Stimulated activated CD8-positive, alpha-beta memory T cell treated with anti-CD3 and anti-CD28 coated beads, Interleukin-2, amount 100 ng/mL, for 48 hours (primary cell): ENCODE data around the gene TTC12.

Source experiments
- DNase-seq, 2 donors: peaks; one replicate each; pipeline ENCODE4 v3.0.0-alpha.2; 2020; ENCODE audit warnings: low read depth in 2 of 2

The TTC12 gene

DNA sequence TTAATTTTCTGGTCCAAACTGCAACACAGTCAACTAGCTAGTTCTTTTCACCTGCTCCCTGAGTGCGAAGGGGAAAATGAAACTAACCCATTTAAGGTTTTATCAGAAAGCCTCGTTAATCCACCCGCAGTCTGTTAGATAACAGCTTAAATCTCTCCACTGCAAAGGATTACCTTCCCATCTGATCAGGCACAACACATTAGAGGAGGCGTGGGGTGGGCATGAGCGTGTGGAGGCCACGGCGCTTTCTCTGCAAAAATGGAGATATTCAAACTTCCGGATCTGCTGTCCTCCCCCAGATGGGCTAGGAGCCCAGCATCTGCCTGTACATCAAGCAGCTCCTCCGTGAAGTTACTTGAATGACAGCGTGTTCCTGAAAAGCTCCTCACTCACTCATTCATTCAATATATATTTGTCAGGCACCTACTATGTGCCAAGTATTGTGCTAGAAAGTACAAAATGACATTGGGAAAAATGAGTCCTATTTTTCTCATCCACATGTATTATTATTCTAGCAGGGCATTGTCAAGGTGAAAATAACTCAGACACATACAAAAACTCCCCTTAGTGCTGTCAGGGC, 59.7 kb downstream of the TTC12 start:
- no peak for DNase-seq

- no peak for DNase-seq
These were observed 61.0 kb downstream of the TTC12 start for GRCh38 chr11:113375402-113375801.

DNA sequence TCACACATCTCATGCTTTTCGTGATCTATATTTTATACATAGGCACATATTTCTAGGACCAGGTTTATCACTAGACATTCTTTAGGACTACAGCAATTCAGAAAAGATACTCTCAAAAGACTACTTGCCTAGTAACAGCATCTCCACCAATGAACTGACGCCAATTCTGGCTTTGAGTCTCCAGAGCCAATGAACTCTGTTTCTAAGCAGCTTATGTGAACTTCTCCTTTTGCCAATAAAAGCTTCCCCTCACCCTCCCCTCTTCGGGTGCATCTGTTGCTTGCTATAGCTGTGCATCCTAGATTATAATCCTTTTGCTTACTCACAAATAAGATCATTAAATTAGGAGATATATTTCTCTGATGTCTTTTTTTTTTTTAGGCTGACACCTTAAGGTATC, 61.8 kb downstream of the TTC12 start:
- DNase-seq: no peak

DNA sequence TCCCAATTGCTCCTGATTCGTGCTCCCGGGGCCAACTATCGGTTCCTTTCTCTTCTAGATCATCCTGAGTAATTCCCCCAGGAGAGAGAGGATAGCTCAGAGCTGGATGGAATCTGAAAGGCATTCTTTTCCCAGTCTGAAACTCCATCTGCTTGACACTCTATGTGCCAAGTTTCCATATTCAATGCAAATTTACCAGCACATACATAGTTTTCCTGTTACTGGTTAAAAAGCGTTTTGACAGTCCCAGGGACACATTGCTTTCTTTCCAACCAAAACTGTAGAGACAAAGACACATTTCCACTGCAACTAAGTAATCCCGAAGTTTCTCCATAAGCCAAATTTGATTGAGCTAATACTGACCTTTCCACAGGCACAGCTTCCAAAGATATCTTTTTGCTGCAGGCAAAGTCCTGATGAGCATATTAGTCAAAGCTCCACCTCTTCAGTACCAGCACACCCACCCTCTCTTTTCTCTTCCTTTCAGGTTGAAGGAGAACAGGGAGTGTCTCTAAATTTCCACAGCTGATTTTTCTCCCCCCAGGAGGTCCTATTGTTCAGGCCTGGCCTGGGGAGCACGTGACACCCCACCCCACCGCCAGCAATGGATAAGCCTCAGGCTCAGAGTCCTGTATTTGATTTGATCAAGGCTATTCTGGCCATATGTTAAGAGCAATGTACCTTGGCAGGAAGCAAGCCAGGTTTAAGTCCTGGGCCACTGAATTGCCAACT, 63.5 kb downstream of the TTC12 start:
- no peak for DNase-seq

DNA sequence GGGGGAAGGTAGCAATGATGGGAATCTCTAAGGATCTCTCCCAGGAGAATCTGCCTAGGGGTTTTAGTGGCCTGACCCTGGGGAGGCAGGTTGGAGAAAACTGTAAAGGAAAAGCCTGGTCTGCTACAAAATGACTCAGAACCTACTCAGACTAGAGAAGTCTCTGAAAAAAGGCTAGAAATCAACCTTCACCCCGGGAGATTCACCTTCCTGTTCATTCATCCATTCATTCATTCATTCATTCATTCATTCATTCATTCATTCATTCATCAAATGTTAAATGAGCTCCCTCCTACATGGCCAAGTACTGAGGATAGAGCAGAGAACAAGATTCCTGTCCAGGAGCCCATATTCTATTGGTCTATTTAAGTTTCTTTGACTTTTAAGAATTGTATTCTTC, 64.3 kb downstream of the TTC12 start:
- DNase-seq: no peak

GRCh38 chr11:113382121-113382520, 67.7 kb downstream of the TTC12 start:
- DNase-seq: no peak

- no peak for DNase-seq
These were observed 70.2 kb downstream of the TTC12 start for GRCh38 chr11:113384551-113384950.

DNA sequence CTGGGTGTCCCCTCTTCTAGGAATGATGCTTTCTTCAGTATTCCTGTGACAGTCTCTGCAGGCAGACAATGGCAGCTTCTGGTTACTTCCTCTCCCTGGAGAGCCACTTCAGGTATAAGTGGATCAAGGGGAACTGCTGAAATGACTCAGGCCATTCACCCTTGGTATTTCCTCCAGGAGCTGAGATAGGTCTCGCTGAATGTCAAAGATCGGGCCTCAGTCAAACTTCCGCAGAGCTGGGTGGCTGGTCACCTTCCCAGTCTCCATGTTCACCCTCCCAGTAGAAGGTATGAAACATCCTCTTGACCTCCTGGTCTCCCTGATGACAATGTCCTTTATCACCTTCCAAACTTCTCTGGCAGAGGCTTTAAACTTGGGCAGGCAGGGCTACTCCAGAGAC, 71.4 kb downstream of the TTC12 start:
- DNase-seq: no peak

- DNase-seq: no peak
These were observed 72.5 kb downstream of the TTC12 start for GRCh38 chr11:113386866-113387265.

- DNase-seq: no peak
These were observed 73.3 kb downstream of the TTC12 start, which contains the start of gene ANKK1 for GRCh38 chr11:113387605-113388211. ANKK1 (plus strand) TSS chr11:113387779; CDS start chr11:113387885, 106 bp downstream.

DNA sequence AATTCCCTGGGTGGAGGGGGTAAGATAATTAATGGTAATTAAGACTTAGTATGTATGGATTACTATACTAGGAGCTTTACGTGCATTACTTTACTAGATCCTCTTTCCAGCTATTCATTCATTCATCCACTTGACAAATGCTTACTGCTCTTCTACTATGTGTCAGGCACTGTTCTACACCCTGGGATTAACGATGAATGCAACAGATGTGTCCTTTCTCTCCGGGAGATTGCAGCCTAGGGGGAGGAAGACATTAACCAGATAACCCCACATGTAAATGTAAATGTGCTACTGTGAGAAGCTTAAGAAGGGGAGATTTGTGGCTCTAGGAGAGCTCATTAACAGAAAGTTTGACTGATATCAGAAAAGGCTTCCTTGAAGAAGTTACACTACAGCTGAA, 74.9 kb downstream of the TTC12 start:
- no peak for DNase-seq

DNA sequence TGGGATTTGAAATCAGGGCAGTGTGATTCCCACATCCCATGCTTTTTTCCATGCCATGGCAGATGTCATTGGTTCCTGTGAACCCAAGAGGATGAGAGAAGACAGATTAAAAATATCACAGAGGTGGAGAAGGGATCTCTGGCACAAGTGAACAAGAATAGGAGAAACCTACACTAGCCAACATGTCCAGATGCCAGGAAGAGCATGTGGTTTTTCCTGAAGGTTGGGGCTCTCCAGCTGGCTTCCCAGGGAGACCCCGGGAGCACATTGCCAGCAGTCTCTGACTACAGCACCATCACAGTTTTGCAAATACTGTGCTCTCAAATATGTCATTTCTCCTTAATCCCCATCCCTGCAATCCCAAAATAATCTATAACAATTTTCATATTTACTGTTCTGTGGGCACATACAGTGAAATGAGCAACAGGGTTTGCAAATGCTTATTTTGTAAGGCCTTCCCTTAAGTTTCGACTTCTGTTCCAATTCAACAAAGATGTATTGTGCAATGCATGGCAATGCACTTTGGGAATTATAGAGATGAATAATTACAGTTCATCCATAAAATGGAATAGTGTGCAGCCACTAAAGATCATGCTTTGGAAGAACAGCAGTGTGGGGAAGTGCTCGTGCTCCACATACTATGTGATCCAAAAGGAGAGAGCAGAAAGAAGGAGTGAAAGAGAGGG, 78.0 kb downstream of the TTC12 start:
- no peak for DNase-seq

DNA sequence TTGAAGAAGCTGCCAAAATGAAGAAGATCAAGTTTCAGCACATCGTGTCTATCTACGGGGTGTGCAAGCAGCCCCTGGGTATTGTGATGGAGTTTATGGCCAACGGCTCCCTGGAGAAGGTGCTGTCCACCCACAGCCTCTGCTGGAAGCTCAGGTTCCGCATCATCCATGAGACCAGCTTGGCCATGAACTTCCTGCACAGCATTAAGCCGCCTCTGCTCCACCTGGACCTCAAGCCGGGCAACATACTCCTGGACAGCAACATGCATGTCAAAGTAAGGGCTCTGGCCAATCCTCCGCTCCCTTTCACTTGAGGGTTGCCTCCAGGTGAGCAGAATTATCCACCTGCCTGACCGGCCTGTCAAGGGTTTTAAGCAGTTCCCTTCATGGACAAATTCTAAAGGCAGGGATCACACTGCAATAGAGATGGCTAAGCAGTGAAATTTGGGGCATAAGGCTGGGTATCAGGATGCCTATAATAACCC, 79.2 kb downstream of the TTC12 start:
- no peak for DNase-seq

GRCh38 chr11:113394919-113395318, 80.5 kb downstream of the TTC12 start:
- DNase-seq: no peak

DNA sequence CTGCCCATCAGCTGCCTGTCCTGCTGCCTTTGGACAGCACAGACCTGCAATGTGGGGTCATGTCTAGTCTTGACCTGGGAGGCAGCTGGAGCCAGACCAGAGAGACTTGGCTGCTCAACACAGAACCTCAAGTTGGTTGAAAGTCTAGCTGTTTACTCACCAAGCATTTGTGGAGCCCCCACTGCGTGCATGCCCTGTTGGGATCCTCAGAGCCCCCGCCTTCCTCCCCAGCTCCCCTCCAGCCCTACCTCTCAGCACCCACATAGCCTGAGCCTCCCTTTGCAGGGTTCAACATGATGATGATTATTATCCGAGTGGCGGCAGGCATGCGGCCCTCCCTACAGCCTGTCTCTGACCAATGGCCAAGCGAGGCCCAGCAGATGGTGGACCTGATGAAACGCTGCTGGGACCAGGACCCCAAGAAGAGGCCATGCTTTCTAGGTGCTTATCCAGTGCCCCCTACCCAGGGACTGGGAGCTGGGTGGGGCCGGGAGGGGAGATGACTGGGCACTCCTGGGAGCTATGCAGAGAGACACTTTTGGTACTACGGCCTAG, 81.5 kb downstream of the TTC12 start:
- no peak for DNase-seq

- no peak for DNase-seq
These were observed 82.3 kb downstream of the TTC12 start for GRCh38 chr11:113396690-113397089.

- no peak for DNase-seq
These were observed 82.8 kb downstream of the TTC12 start for GRCh38 chr11:113397212-113397611.

GRCh38 chr11:113397821-113398220, 83.4 kb downstream of the TTC12 start:
- DNase-seq: no peak

- DNase-seq: no peak
These were observed 84.5 kb downstream of the TTC12 start for GRCh38 chr11:113398669-113399430.

- no peak for DNase-seq
These were observed 86.3 kb downstream of the TTC12 start for GRCh38 chr11:113400631-113401230.

GRCh38 chr11:113401718-113402117, 87.3 kb downstream of the TTC12 start:
- DNase-seq: no peak
